Measurements from ENCODE around the gene MAGI2.

Gene MAGI2

DNA sequence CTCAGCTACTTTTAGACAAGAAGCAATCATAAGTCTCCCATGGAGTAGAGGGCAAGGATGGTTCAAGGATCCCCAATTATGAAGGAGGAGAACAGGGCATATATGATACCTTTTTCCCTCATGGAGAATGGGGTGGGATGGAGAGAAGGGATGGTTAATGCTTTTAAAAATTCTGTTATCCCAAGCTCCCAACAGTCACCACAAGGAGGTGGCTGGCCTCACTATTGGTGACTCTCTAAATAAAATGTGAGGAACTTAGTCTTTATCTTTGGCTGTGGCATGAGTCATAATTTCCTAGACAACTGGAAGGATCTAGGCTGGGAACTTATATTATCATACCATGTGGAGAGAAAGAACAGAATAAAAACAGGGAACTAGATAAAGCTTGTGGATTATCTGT is 1357.9 kb downstream of the MAGI2 start:
- DNase-seq (ENCODE audit: low read depth in 2 of 2) = no peak

GRCh38 chr7:78092331-78092730 is 1361.1 kb downstream of the MAGI2 start:
- no peak for DNase-seq (ENCODE audit: low read depth in 2 of 2)

- DNase-seq (ENCODE audit: low read depth in 2 of 2) = no peak
Observed at GRCh38 chr7:78090616-78091015, 1362.9 kb downstream of the MAGI2 start.

DNA sequence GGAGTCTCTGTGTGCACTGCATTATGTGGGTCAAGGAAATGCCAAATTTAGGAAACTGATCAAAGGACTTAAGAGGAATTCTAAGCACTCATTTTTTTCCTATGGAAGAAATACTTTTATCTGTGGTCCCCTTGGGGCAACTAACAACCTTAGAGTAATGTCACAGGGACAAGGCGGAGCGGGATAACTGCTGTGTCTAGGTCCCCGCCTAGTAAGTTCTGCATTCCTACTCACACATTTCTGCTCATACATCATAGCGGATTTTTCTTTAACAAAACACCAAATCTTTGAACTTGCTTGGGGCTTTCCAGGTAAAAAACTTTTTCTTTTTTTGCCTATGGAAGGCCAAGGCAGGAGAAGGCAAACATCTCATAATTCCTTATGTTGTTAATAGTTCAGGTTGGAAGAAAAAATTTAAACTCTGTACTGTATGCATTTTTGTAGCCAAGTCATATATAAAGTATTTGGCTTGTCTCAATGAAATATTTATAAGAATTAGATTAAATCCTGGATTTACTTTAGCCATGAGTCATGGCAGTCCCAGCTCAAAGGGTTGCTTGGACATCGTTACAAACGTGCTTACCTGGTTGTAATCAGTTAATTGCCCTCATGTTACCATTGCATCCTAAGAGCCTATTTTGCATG is 1369.9 kb downstream of the MAGI2 start:
- DNase-seq (ENCODE audit: low read depth in 2 of 2) = no peak

GRCh38 chr7:78082556-78082955 is 1370.9 kb downstream of the MAGI2 start:
- DNase-seq (ENCODE audit: low read depth in 2 of 2) = no peak

DNA sequence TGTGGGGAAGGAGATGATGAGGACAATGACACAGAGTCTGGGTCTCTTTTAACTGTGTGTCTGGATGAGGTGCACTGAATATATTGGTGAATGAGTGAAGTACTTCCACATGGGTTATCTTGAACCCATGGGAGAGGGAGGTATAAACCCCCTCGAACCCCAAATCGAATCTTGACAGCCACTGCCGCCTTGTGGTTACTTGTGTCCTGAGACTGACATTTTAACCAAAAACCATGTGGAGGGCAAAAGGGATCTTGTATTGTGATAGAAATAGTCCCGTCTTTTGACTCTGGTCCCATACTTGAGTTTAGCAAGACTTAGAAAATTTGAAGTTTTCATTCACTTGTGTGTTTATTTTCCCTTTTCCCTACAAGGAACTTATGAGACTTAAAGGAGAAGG is 1371.6 kb downstream of the MAGI2 start:
- no peak for DNase-seq (ENCODE audit: low read depth in 2 of 2)

- no peak for DNase-seq (ENCODE audit: low read depth in 2 of 2)
Observed at GRCh38 chr7:78081344-78081743, 1372.1 kb downstream of the MAGI2 start.

GRCh38 chr7:78080811-78081210 is 1372.7 kb downstream of the MAGI2 start:
- no peak for DNase-seq (ENCODE audit: low read depth in 2 of 2)

DNA sequence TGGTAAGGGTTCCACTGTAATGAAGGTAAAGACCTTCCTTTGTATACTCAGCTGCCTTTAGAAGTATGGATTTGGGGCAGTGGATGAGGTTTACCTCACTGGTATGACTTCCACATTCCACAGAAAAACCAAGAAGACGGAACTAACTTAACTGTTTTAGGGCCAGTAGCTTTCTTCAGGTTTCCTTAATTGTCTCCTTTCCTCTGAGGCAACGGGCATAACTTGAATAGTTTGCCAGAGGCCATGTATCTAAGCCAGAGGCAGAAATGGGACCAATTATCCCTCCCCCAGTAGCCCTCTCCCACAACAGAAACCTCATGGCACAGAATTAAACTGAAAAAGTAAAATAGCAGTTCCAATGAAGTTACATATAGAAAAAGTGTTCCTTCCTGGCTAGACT is 1373.2 kb downstream of the MAGI2 start:
- DNase-seq (ENCODE audit: low read depth in 2 of 2) = no peak

- DNase-seq (ENCODE audit: low read depth in 2 of 2) = no peak
Observed at GRCh38 chr7:78074713-78075112, 1378.8 kb downstream of the MAGI2 start.

GRCh38 chr7:78073609-78074382 is 1379.7 kb downstream of the MAGI2 start:
- DNase-seq (ENCODE audit: low read depth in 2 of 2) = no peak

- DNase-seq (ENCODE audit: low read depth in 2 of 2) = no peak
Observed at GRCh38 chr7:78072201-78072590, 1381.3 kb downstream of the MAGI2 start.

DNA sequence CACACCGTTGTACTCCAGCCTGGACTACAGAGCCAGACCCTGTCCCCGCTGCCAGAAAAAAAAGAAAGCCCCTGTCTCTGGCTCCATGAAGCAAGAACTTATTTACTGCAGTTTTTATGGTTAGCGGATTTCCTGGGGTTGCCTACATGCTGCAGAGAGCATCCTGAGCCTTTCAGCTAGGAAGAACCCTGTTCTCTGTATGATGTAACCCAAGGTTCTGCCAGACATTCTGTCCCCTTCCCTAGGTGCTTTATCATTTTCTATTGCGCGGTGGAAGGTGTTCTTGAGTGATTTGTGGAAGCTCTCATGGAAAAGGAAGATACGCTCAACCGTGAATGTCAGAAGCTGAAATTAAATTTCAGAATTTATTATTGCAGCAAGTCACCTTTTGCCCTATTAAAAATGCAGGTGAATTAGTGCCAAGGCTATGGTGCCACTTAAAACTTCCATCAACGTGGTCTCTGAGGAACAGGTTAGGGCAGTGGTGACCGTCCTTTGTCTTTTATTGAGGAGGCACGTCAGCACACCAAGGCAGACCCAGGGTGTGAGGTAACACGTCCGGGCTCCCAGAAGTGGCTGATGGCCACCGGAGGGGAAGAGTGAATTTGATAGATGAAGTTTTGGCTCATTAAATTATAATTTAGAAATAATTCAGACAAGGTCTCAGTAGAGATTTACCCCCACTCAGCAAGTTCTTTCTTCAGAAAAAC is 1381.8 kb downstream of the MAGI2 start:
- no peak for DNase-seq (ENCODE audit: low read depth in 2 of 2)

- no peak for DNase-seq (ENCODE audit: low read depth in 2 of 2)
Observed at GRCh38 chr7:78066599-78066998, 1386.9 kb downstream of the MAGI2 start.

GRCh38 chr7:78063758-78064157 is 1389.7 kb downstream of the MAGI2 start:
- DNase-seq (ENCODE audit: low read depth in 2 of 2) = no peak

DNA sequence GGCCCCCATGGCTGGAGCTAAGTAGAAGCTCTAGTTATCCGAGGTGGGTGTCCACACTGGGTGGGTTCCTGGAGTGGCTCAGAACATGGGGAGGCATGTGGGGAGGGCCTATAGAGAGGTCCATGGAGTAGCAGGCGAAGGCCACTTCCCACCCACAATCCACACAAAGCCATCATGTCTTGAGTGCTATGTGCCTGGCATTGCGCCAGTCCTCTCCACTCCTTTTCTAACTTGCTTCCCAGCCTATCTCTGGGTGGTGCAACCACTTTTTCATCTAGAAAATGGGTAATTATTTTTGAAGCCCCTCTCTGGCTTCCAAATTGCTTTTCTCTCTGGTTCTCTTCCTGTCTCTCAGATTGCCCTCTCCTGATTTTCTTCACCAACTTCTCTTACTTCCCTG is 1391.3 kb downstream of the MAGI2 start:
- DNase-seq (ENCODE audit: low read depth in 2 of 2) = no peak

DNA sequence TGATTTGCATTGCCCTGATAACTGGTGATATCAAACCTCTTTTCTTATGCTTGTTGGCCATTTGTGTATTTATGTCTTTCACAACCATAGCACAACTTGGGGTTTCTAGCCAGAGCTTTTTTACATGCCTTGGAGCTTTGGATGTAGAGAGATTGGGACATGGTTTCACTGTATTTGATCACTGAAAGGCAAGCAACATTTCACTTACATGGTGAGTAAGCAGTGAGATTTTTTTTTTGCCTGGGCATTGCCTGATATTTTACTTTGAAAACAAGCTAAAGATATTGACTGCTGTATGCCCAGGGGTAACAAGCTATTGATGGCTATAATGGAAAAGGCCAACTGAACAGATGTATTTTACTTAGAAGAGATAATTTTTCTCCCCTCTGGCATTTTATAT is 1395.9 kb downstream of the MAGI2 start:
- DNase-seq (ENCODE audit: low read depth in 2 of 2) = no peak

GRCh38 chr7:78055599-78055998 is 1397.9 kb downstream of the MAGI2 start:
- no peak for DNase-seq (ENCODE audit: low read depth in 2 of 2)

- DNase-seq (ENCODE audit: low read depth in 2 of 2) = no peak
Observed at GRCh38 chr7:78055001-78055573, 1398.4 kb downstream of the MAGI2 start.

DNA sequence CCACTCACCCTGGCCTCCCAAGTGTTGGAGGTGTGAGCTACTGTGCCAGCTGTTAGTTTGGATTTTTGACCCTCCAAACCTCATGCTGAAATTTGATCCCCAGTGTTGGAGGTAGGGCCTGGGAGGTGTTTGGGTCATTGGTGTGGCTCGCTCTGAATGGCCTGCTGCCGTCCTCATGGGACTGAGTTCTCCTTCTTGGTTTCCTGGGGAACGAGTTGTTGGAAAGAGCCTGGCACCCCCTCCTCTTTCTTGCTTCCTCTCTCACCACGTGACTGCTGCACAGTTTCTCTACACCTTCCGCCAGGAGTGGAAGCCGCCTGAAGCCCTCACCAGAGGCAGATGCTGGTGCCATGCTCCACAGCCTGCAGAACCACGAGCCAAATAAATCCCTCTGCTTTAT is 1401.4 kb downstream of the MAGI2 start:
- no peak for DNase-seq (ENCODE audit: low read depth in 2 of 2)

GRCh38 chr7:78047800-78048199 is 1405.7 kb downstream of the MAGI2 start:
- DNase-seq (ENCODE audit: low read depth in 2 of 2) = no peak

GRCh38 chr7:78043159-78043558 is 1410.3 kb downstream of the MAGI2 start:
- DNase-seq (ENCODE audit: low read depth in 2 of 2) = no peak

GRCh38 chr7:78041423-78041822 is 1412.0 kb downstream of the MAGI2 start:
- DNase-seq (ENCODE audit: low read depth in 2 of 2) = no peak
